HUDEP-2 (cell line): ENCODE data around the gene NRL.
A peak's percentile ranks its signal among the peaks of the same experiment; 100 is the strongest.
"Not testable (repeated sequence)": the region's sequence is repeated elsewhere in the genome, so short reads cannot be mapped to it uniquely, and the experiment has no call there.

ENCODE experiments used
- DNase-seq, 76 experiments: peaks; one replicate each; lab custom pipeline; 2025; ENCODE audit not compliant: unreplicated experiment in 76 of 76; lab: John Stamatoyannopoulos, UW

The NRL gene

DNA sequence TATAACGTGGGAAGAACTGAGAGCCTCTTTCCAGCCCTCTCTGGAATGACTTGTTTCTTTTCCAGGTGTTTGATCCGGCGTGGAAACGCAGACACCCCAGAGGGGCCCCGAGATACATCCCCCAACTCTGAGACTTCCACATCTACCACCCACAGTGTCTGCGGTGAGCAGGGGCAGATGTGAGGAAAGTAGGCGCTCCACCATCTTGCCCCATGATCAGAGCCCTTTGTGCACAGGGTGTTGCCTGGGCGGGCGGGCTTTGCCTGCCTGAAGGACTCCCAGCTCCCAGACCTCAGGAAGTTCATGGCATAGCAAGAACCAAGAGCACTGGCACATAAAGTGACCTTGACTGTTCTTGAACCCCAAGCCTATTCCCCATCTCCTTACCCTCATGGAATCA, 60.1 kb downstream of the NRL start:
- DNase-seq: no peak

DNA sequence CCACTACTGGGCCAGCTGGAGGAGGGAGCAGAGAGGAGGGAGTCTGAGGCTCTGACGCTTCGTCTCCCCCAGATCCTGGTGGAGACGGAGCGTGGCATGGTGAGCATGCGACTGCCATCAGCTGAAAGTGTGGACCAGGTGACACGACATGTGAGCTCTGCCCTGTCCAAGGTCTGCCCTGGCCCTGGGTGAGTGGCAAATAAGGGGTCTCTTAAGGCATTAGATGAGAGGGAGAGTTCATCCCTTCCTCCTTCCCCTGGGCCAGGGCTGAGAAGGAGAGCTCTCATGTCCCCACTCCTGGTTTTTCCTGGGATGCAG, 60.5 kb downstream of the NRL start:
- no peak for DNase-seq

DNA sequence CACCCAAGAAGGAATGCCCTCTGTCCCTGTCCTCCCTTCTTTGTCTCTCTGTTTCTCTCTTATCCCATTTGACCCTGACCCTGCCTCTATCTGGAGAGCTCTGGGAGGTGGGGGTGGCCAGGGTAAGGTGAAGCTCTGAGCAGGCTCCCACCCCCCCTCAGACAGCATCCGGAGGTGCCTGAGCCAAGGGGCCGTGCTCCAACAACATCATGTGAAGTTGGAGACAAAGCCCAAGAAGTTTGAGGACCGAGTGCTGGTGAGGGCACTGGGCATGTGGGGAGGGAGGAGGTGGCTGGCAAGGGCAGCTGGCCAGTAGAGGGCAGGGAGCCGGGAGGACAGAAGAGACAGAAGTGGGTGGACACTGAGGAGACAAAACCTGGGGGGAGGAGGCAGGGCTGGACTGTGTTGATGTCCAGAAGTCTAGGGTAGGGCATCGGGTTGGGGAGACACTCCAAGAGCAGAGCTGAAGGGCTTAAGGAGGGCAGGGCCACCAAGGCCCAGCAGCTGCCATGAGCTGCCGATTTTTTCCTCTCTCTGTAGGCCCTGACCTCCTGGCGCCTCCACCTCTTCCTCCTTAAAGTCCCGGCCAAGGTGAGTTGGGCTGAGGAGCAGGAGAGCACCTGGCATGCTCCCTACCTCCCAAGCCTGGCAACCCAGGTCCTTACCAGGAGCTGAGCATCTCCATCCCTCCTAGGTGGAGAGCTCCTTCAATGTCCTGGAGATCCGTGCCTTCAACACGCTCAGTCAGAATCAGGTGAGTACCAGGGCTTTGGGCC, 61.0 kb downstream of the NRL start:
- DNase-seq: peak in 1 of 76 experiments; percentile 2

DNA sequence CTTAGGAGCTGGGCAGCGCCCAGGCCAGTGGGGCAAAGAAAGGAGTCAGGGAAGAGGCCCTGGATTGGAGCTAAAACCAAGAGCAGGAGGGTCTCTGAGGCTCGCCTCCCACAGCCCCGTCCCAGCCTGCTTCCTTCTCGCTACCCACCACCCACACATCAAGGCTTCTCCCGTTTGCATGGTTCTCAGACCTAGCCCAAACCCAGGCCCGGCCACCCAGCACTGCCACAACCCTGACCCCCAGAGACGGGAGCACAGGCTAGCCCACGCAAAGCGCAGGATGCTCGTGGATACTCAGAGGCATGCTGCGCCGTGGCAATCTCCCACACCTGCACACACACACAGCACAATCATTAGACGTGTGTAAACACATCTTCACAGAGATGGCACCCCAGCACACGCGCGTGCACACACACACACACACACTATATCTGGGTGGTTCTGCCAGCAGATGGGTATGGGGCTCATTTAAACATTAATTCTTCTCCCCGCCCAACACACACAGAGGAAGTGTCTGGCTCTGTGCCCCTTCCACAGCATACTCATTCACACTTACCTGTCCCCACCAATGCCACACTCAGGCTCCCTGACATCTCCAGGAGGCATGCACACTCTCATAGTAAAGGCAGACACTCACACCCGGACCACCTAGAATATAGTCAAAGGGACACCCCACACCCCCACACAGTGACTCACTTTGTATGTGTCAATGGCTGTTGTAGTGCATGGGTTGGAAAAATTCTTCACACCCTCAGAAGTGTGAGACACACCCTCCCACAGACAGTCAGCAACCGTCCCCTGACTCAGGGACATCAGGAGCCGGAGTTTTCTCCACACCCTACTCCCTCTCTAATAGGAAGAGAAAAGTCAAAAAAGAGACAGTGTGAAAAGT, 61.8 kb downstream of the NRL start:
- DNase-seq: peak in 20 of 76 experiments; percentile 2 to 61 (median 16)

DNA sequence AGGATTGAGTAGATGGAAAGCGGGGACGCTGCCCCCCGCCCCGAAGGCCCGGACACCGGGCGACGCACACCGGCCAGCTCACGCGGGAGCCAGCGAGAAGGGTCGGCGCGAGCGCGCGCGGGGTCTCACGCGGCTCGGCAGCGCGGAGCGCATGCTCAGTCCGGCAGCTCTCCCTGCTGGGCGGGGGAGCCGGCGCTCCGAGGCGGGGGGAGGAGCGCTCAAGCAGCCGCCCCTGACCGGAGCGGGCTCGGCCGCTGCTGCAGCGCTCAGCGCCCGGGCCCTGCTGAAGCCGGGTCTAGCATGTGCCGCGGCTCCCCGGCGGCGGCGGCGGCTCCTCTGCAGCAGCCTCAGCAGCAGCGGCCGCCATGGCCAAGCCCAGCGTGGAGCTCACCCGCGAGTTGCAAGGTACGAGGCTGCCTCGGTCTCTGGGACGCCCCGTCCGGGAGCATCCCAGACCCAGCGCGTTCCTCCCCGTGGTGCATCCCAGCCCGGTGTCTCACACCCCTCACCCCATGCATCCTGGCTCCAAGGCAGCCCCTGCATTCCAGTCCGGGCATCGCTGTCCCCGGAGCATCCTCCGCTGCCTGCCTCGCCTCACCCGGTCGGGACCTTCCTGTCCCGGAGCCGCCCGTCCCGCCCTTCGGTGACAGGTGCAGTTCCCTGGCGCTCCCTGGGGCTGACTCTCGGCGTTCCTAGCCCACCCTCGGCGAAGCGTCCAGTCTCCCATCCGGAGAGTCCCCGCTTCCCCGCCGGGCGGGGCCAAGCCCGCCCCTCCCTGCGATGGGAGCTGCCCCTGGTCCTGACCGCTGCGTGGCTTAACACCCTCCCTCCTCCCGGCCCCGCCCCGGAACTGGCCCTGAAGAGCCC, 62.7 kb downstream of the NRL start, which contains the start of gene CARMIL3:
Gene CARMIL3 (plus strand): TSS at position 221 of the 867 bp plus-strand sequence. CDS start 145 bp downstream, at position 366.
- peak in 47 of 76 experiments; percentile 2 to 55 (median 24) for DNase-seq

DNA sequence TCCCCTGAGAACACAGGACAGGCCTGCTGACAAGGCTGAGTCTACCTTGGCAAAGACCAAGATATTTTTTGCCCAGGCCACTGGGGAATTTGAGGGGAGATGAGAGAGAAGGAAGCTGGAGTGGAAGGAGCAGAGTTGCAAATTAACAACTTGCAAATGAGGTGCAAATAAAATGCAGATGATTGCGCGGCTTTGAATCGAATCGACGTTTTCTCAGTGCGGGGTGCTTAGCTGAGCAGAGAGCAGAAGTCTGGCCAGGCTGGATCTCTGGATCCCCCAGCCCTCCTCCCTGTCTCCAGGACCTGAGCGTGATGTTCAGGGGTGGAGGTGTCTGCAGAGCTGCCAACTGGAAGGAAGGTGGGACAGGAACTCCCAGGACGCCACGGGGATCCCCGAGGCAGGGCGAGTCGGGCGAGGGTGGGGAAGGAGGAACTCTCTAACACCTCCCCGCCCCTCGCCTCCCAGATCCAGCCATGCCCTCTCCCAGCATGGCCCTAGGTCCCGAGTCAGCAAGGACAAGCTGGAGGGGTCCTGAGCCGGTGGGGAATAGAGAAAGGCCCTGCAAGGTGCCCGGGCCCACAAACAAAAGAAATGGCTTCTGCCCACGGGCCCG, 63.5 kb downstream of the NRL start:
- DNase-seq: no peak

DNA sequence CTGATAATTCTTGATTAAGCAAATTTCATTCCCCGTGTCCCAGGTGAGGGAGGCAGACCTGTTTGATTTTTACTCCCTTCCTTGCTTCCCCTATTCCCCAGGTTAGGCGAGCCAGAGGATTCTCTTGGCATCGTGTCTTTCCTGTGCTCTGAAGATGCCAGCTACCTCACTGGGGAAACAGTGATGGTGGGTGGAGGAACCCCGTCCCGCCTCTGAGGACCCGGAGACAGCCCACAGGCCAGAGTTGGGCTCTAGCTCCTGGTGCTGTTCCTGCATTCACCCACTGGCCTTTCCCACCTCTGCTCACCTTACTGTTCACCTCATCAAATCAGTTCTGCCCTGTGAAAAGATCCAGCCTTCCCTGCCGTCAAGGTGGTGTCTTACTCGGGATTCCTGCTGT, 64.0 kb downstream of the NRL start:
- not testable (repeated sequence) for DNase-seq

DNA sequence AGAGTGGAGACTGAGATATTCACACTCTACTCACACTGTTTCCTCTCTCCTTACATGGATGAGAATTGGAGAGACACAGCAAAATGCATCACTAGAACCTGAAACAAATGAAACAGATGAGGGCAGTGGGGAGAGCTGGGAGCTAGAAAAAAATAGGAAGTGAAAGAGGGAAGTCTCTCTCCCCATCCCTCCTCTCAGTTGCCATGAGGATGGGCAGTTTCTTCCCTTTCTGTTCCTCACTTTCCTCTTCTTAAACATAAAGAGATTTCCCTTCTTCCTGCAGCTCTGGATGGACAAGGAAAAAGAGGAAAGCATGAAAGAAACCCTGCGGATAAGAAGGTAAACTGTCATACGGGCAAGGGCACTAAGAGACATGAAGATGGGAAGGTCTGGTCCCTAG, 65.7 kb downstream of the NRL start:
- DNase-seq: not testable (repeated sequence)

DNA sequence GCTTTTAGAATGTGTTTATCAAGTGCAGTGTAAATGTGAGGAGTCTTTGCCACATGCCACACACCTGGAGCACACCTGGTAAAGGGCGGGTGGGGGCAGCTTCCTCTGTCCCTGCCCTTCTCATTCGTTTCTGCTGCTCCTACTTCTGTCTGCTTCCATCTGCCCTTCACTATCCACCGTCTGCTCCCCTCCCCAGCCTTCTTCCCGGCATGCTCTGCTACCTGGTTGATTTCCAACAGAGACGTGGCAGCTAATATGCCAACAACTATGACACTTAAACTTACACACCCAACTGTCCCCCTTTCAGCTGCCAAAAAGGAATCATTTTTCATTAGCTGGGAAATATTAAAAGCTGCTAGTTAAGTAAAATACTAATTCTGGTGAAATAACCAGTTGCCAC, 72.0 kb downstream of the NRL start:
- no peak for DNase-seq

DNA sequence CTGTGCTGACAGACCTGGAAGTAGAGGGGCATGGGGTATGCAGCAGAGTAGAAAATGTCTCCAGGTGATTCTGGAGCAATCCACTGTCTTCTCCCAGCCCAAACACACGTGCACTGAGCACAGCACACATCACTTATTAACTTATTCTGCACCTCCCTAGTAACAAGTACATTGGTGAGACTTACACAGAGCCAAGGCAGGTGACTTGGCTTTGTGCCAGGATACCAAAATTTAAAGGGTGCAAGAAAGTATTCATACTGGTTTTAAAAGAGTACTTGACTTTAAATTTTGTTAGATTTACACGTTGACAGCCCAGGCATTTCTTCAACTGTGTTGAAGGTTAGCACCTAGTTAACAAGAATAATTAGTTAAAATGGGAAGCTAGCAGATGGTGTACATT, 74.1 kb downstream of the NRL start:
- no peak for DNase-seq

DNA sequence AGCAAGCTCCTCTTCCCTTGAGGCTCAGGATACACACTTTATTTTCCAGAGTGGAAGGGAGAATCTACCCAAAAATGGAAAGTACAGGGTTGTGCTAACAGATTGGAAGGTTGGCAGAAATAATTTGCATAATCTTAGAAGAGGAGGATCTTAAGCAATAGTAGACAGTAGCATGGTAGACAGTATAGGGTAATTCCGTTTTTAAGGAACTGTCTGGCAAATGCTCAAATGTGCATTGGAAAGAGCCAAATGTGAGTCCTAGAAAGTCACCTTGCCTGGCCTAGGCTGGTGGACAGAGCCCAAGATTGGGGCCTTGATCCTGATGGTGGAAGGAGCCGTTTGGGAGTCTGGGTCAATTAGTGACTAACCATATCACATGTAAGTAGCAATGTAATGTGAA, 76.1 kb downstream of the NRL start:
- no peak for DNase-seq

DNA sequence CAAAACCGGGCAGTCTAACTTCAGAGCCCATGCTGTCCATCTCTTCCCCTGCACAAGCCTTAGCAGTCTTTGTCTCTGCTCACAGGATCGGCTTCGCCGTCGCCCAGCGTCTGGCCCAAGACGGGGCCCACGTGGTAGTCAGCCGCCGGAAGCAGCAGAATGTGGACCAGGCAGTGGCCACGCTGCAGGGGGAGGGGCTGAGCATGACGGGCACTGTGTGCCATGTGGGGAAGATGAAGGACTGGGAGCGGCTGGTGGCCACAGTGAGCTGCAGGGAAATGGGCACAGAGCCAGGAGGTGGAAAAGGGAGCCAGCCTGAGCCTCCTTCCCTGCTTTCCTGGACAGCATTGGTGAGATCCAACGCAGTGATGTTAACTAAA, 77.1 kb downstream of the NRL start:
- no peak for DNase-seq

DNA sequence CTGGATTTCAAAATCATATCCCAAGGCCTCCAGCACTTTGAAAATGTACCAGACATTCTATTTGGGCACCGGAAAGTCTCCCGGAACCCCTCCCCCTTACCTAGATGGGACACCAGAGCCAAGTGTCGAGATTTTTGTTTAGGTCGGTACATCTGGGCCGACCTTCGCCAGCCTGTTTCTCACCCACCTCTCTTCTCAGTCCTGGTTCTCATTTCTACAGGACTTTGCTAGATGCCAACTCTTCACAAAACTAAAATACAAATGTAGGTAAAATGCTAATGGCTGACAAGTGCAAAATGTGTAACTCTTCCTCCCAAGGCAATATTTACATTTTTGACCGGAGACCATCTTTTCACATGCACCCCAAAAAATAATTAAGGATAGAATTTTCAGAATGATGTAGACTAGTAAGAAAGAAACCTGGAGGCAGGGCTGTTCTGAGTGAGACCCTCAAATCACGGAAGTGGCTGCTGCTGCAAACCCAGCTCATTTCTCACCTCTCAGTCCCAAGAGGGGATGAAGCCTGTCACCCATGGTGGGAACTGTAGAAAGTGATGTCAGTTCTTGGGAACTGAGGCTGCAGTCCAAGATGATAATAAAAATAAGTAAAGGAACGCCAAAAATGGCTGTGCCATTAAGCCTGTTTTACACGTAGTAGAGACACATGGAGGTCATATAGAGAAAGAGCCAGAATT, 77.6 kb downstream of the NRL start:
- DNase-seq: not testable (repeated sequence)

DNA sequence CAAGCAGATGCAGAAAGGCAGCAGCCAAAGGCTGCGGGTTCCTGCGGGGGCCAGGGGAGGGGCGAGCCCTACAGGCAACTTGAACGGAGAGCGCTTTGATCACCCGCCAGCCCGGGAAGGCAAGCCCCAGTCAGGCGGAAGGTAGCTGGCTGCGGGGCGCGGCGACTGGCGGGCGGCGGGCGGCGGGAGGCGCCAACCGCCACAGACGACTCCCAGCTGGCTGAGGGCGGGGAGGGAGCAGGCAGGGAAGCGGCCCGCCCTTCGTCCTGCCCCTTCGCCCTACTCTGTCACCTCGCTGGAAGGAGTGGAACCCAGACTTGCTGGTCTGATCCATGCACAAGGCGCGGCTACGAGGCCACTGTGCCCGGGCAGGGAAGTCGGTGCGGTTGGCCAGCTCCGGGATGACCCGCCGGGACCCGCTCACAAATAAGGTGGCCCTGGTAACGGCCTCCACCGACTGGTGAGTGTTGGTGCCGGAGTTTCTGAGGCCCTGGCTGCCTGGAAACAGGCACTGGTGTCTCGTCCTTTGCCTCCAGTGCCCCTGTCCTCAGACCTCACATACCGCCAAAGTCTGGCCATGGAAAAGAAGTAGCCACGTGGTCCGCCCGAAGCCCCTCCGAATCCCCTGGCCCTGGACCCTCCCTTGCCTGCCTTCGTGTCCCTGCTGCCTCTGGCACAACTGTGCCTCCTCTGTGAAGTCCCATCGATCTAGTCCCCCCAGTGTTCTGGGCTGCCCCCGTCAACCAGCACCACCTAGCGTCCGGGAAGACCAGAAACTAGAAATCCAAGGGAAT, 78.4 kb downstream of the NRL start:
- peak in 75 of 76 experiments; percentile 34 to 89 (median 80) for DNase-seq

DNA sequence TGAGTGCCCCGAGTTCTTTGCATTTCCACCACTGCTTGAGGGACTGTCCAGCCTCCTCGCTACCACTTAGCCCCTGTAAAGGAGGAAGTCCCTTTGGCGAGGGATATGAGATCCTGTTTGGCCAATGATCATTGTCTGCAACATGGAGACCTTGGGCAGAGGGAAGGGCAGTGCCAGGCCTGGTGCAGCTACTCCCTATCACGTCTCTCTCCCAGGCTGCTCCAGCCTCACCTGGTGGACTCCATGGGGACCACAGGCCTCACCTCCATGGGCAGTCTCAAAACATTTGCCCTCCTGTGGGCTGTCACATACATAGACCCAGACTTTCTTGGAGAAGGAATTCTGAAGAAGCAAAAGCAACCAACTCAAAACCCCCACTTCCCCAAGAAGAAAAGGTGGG, 79.0 kb downstream of the NRL start:
- peak in 1 of 76 experiments; percentile 57 for DNase-seq

DNA sequence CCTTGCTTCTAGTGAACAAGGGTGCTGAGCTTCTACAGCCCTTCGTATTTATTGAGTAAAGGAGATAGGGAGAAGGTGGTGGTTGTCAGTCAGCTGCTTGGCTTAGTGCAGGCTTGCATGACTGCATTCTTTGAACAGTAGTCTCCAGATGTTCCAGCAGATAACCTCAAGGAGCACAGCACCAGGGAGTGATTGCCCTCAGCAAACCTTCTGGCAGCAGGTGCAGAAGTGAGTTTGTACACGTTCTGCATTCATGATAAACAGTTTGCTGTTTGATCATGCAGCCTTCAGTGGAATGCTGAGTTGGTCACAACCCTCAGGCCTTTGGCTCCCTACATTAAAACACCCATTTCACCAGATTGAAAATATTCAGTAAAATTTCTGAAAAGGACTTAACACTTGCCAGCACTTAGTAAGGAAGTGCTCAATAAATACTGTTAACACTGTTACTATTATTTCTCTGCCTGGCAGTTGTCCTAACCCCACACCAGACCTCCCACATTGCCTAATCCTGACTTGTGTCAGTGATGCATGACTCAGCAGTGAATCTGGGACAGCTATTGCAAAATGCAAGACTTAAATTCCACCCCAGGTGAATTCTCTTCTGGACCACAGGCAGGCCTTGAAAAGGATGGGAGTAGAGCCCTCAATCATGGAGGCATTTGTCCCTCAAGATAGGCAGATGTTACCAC, 81.9 kb downstream of the NRL start:
- DNase-seq: peak in 18 of 76 experiments; percentile 15 to 89 (median 56)

DNA sequence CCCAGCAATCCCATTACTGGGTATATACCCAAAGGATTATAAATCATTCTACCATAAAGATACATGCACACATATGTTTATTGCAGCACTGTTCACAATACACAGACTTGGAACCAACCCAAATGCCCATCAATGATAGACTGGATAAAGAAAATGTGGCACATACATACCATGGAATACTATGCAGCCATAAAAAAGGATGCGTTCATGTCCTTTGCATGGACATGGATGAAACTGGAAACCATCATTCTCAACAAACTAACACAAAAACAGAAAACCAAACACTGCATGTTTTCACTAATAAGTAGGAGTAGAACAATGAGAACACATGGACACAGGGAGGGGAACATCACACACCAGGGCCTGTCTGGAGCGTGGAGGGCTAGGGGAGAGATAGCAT, 83.4 kb downstream of the NRL start:
- DNase-seq: not testable (repeated sequence)

DNA sequence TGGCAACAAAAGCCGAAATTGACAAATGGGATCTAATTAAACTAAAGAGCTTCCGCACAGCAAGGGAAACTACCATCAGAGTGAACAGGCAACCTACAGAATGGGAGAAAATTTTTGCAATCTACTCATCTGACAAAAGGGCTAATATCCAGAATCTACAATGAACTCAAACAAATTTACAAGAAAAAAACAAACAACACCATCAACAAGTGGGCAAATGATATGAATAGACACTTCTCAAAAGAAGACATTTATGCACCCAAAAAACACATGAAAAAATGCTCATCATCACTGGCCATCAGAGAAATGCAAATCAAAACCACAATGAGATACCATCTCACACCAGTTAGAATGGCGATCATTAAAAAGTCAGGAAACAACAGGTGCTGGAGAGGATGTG, 85.1 kb downstream of the NRL start:
- DNase-seq: not testable (repeated sequence)
